HTR-8/SVneo (cell line): ENCODE measurements around the gene CADM2.

ENCODE experiments used
- DNase-seq: peaks from one replicate; pipeline ENCODE4 v3.0.0; 2011; ENCODE audit warnings: low spot score, mixed read lengths; ENCODE audit not compliant: insufficient read length
- FAIRE-seq: peaks from 2 replicates; lab custom pipeline; 2011; peaks lifted over from hg19 to GRCh38; lab: Jason Lieb, UNC

Gene CADM2

DNA sequence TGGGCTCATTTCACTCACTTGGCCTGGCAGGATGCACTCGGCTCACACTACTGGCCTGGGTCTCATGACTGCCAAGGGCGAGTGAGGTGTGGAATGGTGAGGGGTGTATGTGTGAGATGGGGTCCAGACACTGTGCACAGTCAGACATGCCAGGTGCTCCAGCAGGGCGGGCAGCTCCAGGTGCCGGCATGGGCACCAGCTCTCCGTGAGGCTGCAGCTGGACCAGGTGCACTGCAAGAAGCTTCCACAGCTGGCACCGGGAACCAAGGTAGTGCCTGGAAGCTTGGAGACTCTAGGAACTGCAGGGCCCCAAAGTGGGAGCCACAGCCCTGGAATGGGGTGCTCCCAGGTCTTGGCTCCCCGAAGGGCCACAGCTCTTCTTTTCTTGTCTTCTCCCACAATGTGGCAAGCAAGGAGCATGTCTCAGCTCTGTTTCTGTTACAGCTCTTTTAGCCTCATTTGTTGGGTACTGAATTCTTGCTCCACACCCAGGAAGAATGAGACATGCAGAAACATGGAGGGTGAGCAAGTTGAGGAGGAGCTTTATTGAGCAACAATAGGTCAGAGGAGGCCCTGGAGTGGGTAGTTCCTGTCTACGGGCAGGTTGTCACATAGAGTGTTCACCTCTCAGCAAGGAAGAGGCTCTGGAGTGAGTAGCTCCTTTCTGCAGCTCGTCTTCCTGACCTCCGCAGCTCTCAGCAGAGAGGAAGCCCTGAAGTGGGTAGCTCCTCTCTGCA, 762.8 kb downstream of the CADM2 start:
- no peak for FAIRE-seq
- no peak for DNase-seq

DNA sequence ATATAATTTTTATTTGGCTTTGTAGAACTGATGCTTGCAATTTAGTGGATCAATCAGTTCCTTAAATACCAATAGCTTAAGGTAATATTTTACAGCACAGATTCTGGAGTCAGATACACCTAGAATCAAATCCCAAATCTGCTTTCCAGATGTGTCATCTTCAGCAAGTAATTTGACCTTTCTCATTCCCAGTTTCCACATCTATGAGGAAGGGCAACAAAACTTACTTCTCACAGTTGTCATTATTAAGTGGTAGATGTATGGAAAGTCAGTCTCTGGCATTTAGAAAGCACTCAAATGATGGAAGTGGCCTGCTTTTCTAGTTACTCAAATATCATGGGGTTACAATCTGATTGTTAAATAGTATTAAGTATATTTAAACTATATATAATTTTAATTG, 767.0 kb downstream of the CADM2 start:
- FAIRE-seq: no peak

DNA sequence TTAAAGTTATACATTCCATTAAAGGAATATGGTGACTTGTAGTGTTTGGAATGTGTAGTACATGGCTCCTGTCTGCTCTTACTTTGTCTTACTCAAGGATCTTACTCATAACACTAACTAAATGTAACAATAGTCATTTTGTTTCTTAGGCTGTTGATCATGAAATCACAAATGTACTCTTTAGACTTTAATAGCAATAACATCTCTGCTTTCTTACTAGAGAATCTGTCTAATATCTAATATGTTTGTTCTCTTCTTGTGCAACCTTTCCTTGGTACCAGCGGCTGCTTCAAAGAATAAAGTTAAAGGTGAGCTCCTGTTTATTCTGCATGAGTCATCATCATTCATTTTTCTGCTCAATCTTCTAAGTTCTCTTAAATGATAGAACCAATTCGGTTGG, 767.5 kb downstream of the CADM2 start:
- FAIRE-seq: no peak
- DNase-seq: no peak

More for the DNA sequence above, 767.0 kb downstream of the CADM2 start:
- DNase-seq: no peak

DNA sequence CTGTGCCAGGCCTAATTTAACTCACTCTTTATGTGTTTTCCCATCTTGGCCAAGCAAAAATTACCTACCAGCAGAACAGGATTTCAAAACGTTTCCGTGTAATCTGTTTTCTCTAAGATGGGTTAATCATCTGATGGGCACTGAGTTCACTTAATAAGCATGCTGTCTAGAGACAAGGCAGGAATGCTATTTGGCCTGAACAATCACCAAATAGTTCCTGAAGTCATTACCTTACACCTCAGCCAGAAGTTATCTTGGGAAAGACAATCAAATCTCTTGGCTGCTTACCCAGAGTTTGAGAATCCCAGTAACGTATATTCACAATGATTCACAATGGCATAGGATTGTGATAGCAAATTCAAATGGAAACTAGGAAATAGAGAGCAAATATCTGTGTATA, 779.1 kb downstream of the CADM2 start:
- DNase-seq: no peak
- FAIRE-seq: no peak

DNA sequence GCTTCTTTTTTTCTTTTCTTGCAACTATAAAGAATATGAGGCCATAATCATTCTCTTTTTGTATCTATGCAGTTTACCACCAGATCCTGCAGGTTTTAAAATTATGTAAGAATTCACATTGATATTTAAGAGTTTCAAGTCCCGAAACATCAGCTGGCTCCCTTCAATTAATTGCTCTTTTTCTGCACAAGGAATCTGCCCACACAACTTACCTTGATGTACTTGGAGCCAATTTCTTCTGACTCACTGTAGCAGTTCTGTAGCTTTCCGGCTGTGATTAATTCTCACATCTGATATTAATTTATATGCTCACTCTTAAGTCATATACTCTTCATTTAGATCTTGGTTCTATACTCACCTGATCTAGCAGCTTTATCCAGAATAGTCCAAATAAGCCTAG, 781.8 kb downstream of the CADM2 start:
- DNase-seq (no peak), FAIRE-seq (no peak)

DNA sequence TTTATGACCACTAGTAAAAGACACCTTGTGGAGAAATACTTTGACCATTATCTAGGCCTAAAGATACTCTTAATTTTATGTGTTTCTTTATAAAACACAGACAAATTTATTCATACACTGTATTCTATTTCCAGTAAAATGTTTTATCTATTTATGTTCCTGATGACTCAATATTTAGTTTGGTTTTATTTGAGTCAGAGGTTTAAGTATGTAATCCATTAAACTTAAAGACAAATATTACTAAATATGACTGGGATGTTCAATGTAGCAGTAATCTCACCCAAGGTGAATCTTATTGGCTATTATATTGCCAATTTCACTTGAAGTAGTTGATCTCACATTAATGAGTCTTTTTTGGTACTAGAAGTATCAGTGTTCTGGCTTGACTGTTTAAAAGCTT, 799.7 kb downstream of the CADM2 start:
- no peak for FAIRE-seq
- DNase-seq: no peak

DNA sequence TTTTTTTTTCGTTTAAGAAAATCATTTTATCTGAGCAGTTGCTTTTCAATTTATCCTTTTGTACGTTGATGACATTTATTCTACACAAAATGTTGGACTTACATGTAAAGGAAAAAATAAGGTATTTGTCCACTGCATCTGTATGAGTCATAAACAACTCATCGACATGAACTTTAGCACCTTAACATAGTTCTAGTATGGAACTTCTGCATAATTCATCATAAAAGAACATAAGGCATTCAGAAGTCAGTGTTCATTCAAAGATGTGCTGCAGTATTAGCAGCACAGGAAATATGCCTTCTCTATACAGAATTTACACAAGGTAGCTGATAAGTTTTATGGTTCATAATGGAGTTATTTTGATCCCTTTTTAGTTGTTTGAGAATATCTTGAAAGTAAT, 801.6 kb downstream of the CADM2 start:
- FAIRE-seq: no peak
- no peak for DNase-seq

DNA sequence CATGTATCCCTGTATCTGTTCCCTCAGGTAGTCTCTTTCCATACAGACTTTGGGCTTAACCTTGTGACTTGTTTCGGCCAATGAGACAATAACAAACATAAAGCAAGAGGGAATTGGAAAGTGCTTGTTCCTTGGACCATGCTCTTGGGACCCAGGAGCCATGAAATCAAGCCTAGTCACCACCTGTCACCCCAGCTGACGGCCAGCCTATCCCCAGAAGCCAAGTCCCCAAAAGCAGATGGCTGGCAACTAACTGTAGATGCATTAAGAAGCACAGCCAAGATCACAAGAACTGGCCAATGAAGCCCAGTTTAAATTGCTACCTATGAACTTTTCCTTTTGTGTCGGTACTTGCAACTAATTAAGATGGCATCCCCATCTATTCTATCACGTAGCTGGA, 822.0 kb downstream of the CADM2 start:
- FAIRE-seq: no peak
- no peak for DNase-seq

DNA sequence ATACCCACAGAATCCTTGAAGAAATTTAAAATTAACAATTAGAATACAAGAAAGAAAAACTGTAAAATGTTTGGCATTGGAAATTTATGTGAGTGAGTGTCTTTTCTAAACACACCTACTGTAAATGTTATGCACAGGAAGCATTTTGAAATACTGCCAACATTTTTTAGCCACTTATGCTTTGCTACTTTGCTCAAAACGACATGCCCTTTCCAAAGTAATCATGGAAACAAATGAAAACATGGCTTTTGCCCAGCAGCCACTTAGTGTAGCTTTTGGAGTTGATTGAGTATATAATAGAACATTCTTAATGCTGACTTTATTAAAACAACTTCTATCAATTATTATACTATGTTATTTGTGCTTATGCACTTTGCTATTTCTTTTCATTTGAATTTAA, 823.0 kb downstream of the CADM2 start:
- DNase-seq: no peak
- no peak for FAIRE-seq

DNA sequence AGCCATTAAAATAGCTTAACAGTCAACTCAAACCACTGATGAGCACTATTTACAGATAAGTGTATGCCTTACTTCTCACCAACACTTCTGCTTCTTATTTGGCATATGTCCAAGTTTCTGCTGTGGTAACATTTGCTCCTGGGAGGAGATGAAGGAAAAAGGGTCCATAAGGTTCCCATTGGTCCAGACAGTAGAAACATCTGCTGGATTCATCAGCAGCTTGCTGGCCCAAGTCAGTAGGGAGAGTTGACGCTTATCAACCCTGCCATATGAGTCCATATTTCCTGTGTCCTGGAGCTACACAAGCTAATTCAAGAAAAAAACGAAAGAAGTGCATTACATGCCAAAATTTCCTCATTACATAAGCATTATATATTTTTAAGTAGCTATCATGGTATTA, 824.5 kb downstream of the CADM2 start:
- FAIRE-seq (no peak), DNase-seq (no peak)

DNA sequence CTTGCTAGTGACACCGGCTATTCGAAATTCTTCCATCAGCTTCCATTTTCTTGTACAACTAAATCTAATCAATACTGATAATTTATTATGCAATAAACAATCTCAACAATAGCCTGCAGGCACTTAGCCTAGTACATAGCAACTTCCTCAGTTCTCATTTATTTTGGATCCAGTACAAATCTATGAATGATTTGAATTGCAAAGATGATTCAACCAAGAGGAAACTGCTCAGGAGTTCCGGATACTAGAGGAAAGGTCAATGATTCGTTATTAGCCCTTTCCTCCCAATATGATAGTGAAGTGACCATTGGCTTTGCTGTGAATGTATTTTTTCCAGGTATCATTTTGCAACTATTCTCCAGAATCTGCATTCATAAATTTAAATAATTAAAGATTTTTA, 827.0 kb downstream of the CADM2 start:
- FAIRE-seq (no peak), DNase-seq (no peak)

DNA sequence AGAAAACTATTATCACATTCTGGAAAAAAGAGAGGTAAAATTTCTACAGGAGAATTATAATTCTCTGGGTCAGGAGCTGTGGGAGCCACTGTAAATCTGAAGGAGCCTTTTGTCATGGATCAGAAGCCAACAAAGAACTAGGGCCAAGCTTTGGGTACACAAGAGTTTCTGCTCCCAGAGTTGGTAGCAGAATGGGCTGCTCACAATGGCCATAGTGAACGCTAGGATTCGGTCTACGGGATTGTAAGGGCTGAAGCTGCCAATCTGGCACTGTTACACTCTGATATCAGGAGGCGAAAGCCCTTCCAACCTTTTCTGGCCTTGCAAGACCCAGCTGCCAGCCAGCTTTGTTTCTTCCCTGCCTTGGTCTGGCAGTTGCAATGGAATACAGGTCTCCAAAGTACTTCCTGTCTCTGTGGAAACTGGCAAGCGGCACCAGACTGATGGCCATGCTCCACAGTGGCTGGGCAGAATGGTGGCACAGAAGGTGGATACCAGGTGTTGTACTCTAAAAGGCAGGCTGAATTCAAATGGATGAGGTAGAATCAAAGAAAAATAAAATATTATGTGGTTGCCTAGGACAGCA, 831.7 kb downstream of the CADM2 start:
- DNase-seq (no peak), FAIRE-seq (no peak)

DNA sequence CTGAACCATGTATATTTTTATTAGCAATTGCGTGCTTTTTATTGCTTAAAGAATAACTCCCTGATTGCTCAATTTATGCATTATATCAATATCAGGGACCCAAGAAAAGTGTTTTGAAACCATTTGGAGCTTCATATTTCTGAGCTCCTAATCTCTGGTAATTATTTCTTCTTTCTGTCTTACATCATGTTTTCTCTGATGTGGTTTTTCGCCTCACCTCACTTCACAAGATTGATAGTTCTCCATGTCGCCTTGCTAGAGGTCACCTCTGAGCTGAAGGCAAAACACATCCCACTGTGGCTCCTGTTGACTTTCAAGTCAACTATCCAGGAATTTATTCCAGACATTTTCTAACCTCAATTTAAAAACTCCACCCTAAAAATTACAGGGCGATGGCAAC, 837.4 kb downstream of the CADM2 start:
- DNase-seq (no peak), FAIRE-seq (no peak)

DNA sequence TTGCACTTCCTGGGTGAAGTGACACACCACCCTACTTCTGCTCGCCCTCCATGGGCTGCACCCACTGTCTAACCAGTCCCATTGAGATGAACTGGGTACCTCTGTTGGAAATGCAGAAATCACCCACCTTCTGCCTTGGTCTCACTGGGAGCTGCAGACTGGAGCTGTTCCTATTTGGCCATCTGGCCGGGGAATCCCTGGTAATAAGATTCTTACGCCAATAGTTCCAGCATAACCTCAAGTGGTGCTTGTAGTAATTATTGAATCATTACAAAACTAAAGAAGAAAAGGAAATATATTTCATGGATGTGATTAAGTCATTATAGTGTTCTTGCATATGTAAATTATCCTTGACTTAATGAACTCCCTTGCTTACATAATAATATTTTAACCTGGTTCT, 841.9 kb downstream of the CADM2 start:
- DNase-seq (no peak), FAIRE-seq (no peak)

DNA sequence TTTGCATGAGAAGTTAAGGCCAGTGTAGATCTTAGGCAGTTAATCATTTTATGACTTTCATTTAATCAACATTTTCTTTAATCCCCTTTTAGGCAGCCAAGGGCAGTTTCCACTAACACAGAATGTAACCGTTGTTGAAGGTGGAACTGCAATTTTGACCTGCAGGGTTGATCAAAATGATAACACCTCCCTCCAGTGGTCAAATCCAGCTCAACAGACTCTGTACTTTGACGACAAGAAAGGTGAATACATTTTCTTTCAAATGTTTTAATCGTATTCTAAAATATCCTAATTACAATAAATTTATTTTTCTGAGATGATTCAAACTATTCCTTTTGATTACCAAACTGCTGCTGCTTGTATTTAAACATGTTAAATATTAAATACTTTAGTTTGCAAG, 843.2 kb downstream of the CADM2 start:
- FAIRE-seq: no peak
- DNase-seq: peak; percentile 1

DNA sequence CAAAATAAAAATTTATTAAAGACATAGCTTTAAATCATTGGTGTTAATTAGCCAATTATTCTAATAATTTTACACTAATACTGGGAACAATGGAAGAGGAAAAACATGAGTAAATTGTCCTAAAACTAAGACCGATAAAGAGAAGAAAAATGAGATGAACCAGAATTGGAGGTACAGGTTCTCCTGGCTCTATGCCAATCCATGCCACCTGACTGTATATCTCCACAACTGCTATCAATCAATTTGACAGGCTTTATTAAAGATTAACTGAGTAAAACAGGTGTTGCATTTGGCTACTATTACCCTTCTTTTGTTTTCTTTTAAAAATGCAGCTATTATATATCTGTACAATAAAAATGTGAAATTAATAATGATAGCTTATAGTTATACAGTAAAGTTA, 850.0 kb downstream of the CADM2 start:
- FAIRE-seq: no peak
- DNase-seq: no peak

DNA sequence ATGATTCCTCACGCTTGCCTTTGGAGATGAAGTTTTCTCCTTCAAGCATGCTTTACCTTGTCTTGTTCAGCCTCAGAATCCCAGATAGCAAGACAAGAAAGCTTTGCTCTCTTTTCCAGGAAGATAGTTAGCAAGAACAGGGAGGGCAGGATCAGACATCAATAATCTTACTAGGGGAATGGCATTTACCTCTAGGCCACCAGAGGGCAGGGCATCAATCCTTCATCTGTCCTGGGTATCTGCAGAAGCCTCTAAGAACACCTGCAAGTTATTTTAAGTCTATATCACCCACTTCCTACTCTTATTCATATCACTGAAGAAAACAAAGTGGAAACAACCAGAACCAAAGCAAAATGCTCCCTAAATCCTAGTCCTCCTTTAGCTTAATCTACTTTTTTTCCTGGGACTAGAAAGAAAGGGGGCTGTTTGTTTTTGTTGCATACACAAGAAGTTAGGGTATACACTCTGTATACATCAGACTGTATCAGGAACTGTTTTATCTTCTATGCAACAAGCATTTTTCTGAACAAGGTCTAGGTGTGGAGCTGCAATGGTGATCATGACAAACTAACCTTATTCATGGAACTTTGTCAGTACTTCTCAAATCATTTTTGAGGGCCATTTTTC, 862.5 kb downstream of the CADM2 start:
- DNase-seq (peak; percentile 0), FAIRE-seq (no peak)

DNA sequence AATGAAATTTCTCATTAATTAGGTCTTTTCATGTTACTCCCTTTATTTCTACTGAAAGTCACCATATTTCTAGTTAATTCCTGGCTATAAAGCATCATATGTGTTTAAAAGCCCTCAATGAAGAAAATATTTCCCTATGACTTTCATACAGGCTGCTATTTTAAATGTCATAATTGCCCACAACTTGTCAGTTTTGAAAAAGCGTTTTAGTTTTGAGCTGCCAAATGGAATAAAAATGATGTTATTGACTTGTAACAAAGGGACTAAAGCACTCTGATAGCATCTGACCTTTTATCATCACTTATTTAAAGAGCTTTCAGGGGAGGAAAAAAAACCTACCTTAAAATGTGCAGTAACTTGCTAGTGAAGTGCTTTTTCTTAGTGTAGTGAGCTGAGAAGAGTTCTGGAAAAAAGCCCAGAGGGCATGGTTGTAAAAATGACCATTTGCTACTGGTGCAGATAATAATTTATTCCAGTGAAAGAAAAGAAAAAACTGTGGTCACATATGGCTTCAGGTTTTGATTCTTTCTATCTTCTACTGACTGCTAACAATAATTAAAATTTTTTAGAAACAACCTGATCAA, 877.2 kb downstream of the CADM2 start:
- no peak for FAIRE-seq
- DNase-seq: no peak

DNA sequence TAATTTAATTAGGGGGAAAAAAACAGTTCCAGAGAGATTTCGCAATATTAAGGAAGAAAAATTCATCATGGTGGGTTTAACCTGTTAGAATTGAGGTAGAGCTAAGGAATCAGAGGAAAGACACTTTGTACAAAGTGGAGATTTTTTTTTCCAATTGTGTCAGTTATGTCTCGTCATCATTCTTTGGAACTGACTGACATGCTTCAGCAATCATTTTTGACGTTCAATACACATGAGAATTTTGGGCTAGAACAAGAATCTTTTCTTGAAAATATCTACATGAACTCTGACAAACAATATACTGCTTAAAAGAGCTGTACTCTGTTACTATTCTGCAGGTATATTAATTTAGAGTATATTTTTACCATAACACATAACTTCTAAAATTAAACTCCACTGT, 878.6 kb downstream of the CADM2 start:
- DNase-seq (no peak), FAIRE-seq (no peak)

DNA sequence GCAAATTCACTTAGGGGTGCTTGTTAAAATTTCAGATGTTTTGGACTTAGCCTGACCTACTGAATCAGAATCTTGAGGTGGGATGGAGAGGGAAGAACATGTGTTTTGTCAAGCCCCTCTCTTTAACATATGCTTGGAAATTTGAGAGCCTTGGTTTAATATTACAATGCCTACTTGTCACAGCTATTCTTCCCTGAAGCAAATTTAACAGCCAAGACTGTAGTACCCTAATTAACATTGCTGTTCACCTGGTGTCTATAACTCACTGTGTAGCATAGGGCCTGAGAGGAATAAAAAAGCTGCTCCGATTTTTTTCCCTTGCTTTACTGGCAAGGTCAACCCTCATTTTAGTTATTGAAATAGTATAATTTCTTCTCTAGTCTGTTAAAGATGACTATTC, 880.1 kb downstream of the CADM2 start:
- DNase-seq (no peak), FAIRE-seq (no peak)

DNA sequence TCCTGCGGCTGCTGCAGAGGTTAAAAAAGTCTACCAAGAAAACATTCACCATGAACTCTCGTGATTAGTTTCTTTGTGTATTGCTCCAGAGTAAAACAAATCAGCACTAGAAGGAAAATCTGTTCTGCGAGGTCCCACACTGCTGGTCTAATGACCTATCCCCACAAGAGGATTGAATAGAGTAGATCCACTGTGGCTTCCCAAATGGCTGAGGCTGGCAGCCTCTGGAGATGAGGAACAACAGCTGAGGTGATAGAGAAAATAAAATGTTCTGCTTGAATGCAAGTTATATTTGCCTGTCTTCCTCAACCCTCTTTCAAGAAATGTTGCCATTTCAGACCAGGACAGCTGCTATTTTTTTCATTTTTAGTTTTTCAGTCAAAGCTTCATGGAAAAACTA, 883.3 kb downstream of the CADM2 start:
- FAIRE-seq (no peak), DNase-seq (no peak)
